ENCODE results near the gene ROR2.

DNA sequence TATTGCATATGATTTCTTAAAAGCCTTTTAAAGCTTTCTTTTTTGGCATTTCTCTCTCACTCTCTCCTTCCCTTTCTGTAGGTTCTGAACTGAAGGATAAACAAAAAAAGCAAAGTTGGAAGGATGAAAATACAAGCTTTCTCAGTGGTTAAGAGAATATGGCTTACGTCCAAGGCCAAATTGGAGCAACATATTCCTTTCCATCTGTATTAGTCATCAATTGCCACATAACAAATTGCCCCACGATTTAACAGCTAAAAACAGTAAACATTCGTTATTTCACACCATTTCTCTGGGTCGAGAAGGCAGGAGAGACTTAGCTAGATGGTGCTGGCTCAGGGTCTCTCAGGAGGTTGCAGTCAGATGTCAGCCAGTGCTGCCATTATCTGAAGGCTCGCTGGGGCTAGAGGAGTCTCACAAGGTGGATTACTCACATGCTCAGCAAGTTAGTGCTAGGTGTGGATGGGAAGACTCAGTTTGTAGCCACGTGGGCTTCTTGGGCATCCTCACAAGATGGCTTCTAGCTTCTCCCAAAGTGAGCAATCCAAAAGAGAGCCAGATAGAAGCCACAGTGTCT lies 2.0 kb upstream of the ROR2 start:
- TF ChIP-seq CTCF (IDR thresholded peaks at IDR 0.05) (no peak), EP300 (IDR thresholded peaks at IDR 0.05) (no peak), POLR2A (IDR thresholded peaks at IDR 0.05) (no peak)
